HG02610 (cell line): ENCODE results near the gene JAK1.
"Not testable (repeated sequence)": the region's sequence is repeated elsewhere in the genome, so short reads cannot be mapped to it uniquely, and the experiment has no call there.

Experiments used
- ATAC-seq: cut with Tn5 transposase; IDR thresholded peaks from one replicate; pipeline ENCODE4 v1.9.1; 2021; ENCODE audit warnings: mild to moderate bottlenecking, moderate library complexity; ENCODE audit not compliant: unreplicated experiment

Gene JAK1

DNA sequence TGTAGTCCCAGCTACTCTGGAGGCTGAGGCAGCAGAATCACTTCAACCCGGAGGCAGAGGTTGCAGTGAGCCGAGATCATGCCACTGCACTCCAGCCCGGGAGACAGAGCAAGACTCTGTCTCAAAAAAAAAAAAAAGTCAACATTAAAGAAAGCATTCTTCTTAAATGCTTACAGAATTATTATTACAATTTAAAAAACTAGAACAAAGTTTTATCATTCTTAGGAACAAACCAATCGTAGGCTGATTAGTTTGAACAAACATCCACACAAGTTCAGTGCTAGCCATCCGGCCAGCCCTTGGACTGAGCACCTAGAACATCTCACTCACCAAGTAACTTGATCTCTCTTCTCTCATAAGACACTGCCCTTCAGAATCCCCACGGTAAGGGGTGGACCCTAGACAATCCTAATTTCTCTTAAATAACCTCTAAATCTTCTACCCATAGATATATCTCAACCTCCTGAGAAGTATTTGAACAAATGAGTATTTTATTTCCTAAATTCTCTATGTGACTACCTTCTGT lies 16.0 kb downstream of the JAK1 start:
- no peak for ATAC-seq

DNA sequence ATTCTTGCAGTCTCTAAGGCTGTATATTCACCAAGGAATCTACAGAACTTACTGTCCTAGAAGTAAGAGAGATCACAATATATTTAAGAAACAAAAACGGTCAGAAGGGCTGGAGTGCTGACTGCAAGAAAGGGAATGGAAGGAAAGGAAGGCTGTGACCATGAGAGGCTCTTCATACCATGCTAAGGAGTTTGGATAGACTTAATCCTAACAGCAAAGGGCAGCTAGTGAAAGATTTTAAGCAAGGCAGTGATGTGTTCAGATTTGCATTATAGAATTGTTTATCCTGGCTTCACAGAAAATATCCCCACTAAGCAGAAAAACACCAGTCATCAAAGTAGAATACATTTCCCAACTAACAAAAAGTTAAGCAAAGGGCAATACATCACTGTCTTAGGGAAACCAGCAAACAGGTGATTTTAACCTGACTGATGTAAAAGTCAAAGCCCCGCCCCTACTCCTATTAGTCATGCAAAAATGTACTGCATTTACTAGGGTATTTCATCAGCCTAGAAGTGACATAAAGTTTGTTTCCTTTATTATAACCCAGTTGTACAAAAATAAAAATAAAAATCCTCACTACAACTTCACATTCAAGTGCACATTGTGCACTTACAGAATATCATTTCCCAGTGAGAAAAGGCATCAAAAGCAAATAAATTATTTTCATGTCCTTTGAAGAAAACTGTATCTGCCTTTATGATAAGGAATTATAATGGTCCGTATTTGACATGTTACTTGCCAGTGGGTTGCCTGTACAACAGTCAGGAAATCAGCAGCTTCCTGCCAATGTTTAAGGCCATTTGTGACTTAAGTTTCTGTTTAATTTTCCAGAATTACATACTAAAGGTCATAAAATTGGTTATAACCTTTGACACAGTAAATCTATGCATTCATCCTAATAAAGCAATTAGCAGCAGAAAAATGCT lies 17.2 kb downstream of the JAK1 start:
- no peak for ATAC-seq

DNA sequence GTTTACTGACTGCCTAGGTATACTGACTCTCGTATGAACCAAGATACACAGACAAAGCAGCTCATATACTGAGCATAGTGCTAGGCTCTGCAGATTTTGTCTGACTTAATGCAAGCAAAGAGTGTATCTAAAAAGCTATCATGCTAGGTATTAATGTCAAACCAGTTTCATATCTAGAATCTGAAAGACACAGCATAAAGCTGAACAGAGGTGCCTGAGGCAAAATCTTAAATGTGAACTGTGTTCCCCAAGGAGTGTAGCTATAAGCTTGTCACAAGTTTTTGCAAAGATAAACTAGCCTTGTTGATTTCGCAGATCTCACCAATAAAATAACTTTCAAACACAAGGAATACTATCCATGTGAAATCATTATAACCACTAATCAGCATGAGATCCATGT lies 18.1 kb downstream of the JAK1 start:
- no peak for ATAC-seq

DNA sequence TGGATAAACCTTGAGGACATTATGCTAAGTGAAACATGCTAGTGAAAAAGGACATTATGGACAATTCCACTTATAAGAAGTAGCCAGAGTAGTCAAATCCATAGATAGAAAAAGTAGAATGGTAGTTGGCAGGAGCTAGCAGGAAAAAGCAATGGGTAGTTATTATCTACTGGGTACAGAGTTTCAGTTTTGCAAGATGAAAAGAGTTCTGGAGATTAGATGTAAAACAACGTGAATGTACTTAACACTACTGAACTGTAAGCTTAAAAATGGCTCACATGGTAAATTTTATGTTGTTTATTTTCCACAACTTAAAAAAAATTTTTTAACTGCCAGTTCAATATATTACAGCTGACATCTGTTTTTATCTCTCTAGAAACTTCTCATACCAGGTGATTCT lies 19.4 kb downstream of the JAK1 start:
- no peak for ATAC-seq

DNA sequence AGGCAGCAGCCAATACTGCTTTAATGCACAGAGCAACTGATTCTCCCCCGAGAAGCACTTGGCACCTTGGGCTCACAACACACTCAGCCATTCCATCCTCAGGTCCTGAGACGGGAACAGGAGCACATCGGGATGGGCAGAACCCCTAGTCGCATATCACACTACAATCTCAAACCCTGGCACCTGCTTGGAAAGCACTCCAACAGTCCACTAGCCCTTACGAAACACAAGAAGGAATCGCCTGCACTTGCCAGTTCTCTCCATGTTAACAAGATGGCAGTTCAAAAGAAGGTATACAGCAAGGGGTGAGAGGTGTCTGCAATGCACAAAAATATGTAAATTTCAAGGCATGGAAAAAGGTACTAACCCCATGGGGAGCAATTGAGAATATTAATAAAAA lies 21.4 kb downstream of the JAK1 start:
- ATAC-seq: no peak

DNA sequence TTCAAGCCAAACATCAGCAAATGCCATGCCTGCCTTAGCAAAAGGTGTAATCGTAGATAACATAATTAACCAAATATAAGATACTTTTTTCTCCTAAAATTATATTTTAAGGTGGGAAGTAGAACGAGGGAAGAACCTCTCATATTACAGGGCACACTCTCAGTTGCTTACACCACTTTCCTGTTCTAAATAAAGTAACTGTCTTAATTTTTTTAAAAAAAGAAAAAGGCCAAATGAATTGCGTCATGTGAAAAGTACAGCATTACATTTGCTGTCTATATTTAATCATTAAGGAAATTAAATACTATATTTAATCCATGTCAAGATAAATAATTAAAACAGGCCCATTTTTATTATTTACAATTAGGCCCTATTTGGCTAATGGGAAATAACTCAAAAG lies 23.7 kb downstream of the JAK1 start:
- ATAC-seq: no peak

DNA sequence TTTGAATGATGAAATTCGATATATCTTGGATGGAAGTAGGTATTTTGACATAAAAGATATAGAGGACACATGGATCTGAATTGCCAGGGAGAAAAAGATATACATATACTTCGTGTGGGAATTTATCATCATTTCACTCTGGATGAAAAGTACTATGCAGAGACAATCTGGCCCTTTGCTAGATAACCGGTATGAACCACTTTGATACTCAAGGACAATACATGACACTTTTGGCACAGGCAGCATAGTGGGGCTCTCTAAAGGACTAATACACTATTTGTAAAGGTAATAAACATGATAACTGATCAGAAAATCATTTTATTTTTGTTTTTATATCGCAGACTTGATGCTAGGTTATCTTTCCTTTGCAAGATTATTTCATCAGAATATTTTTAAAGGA lies 24.2 kb downstream of the JAK1 start:
- ATAC-seq: no peak

DNA sequence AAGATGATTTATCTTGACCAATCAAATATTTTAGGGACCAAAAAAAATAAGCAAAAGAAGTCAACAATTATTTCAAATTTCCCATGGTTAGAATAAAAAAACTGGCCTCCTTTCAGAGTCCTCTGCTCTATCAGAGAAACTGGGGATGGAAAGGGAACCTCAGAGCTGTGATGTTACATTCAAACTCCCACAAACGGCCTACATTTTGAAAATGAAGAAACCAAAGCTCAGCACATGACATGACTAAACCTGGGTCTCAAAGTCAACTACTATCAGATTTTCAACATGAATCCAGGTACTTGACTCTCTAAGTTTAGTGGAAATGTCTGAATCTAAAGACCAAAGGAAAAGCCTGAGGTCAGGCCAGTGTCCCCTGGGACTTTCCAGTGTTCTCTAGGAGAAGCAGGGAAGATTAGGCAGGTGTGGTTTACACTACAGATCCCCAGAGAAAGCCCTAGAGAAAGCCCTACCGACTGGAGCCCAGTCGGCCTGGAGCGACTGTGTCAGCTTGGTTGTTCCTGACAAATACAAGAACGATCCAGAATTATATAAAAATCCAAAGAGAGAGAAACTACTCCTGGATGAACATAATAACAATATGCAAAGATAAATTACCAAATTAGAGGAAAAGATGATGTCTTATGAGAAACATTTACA lies 24.8 kb downstream of the JAK1 start:
- no peak for ATAC-seq

DNA sequence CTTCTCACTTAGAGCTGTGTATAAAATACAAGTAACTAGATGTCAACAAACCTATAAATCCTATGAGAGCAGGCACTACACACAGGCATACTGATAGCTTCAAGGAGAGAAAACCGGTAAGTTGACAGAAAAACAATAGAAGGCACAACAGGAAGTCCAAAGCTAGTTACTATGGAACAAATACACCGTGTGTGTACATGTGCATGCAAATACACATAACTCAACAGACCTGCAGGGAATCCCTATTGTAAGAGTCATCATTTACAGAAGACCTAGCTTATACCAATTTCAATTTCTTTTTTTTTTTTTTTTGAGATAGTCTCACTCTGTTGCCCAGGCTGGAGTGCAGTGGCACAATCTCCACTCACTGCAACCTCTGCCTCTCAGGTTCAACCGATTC lies 26.3 kb downstream of the JAK1 start:
- no peak for ATAC-seq

DNA sequence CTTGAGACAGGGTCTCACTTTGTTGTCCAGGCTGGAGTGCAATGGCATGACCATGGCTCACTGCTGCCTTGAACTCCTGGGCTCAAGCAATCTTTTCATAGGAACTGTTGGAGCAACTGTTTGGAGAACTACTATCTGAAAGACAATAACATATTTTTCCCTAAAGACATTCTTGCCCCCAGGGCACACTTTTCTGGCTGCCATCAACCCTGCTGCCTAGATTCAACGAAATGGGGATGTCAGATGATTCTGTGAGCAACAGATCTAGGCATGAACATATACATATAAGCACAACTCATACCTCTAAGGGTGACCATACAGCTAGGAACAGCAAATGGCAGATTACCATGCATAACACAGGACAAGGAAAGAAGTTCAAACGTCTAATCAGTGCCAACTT lies 27.4 kb downstream of the JAK1 start:
- no peak for ATAC-seq

DNA sequence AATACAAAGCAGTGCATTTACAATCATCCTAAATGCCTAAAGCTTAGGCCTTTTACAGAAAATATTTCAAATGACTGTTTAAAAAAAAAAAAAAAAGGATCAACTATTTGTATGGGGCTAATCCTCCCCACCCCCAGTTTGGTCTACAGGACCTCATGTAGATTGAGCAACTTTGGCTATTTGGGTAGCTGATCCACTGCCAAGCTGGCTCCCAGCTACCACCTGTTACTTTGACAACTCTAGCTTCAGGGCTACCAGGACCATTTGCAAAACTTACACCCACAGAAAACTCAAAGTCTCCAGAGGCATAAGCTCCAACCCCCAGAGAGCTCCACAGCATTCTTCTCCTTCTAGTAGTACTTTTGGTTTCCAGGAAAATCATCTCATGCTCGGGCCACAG lies 29.4 kb downstream of the JAK1 start:
- ATAC-seq: no peak

DNA sequence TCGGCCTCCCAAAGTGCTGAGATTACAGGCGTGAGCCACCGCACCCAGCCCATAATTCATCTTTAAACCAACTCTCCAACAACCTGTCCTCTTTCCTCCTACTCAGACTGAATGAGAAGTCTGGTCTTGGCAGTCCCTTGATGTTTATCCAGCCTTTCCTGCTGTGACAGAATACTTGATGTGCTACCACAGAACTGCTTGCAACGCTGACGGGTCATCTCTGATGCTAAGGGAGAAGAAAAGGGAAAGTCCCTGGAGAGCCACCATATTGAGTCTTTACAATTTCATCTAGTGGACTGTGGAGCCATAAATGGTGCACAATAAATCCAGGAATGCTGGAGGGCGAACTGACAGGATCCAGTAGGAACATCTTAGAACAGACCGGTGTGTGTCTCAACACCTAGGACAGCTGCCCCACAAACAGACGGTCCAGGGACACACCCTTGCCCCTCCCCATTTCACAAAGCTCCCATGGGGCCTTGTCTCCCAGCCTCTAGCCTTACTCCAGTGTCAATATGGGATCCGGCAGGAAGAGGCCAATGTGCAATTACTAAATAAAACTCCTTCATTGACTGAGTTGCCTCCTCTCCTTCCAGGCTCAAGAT lies 30.7 kb downstream of the JAK1 start:
- ATAC-seq: no peak

DNA sequence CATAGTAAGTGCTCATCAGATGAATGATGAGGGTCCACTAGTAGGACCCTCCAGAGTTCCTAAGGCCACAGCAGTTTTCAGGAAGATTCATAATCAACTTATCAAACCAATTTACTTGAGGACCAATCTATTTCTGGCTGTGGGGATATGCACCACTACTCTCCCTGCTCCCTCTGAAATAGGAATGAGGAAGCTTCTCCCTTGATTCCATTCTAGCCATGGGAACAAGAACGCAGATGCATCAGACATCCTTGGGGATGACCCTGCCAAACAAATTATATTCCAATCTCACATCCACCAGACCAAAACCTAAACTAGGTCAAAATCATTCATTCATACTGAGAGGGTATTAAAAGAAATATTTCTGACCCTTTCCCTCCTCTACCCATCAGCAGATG lies 31.5 kb downstream of the JAK1 start:
- ATAC-seq: no peak

DNA sequence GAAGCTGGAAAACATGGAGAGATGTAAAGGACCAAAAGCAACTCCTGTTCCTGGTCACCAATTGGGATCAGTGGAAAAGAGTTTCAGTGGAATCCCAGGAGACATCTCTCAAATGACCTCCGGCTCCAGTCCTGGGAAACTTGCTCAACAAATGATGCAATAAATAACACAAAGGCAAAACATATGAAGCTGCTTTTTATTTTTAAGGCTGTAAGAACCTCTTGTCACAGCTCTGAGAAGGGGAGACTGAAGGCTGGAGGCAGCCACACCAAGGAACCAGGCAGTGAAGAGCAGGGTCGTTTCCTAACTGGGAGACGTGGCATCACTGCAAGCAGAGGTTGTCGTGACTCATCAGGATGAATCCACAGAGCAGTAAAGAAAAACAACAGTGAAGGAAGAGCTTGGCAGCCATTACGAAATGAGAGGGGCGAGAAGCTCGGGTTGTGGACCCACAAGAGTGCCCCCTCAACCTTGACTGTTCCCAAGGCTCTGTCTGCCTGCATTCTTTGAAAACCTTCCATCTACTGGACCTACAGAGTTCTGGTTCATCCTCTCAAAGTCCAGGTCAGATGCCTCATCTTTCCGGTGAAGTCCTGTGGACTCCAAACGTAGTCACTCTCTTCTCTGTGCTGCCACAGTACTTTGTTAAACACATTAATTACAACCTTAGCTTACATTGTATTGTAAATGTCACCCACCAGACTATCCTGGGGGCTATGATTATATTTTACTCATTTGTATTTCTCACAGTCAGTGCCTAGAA lies 32.1 kb downstream of the JAK1 start:
- ATAC-seq: no peak

DNA sequence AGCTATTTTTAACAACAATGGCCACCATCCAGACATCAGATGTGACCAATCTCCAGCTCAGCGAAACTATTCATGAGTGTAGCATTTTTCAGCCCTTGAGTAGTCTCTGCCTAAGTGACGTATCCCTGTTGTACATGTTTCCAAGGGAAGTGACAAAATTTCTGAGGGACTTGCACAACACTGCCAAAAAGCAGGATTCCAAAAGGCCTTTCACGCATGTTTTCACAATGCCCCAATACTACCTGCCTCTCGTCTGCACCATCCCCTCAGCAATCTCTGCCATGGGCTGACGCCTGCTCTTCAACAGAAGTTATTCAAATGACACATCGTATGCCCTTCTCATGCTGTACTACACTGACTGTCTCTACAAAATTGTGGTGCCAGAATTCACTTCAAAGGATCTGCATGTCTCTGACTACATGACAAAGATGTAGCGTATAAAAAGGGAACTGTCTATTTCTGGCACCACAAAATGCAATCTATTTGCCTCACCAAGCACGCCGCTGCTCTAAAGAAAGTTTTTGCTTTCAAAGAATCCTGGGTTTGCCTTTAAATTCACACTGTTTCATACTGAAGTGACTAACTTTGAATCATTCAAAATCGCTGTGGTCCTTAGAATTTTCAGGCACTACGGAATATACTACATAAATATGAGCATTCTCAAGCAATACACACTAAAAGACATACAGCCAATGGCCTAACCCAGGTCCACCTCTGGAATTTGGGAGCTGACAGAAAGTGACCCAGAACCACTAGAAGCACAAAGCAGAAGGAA lies 32.9 kb downstream of the JAK1 start:
- ATAC-seq: peak; percentile 71

DNA sequence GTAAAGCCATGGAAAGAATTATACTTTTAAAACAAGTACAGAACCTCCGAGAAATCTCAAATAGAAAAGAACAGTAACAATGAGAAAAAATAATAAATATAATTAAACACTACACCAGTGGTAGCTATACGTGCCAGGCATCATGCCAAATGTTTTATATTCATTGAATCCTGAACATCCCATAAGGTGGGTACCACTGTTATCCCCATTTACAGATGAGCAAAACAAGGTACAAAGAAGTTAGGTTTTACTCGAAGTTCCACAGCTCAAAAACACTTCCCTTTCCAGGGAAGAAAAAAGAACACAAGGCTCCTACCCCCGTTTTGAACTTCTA lies 33.4 kb downstream of the JAK1 start:
- no peak for ATAC-seq

DNA sequence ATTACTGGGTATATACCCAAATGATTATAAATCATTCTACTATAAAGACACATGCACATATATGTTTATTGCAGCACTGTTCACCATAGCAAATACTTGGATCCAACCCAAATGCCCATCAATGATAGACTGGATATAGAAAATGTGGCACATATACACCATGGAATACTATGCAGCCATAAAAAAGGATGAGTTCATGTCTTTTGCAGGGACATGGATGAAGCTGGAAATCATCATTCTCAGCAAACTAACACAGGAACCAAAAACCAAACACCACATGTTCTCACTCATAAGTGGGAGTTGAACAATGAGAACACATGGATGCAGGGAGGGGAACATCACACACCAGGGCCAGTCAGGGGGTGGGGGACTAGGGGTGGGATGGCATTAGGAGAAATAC lies 35.7 kb downstream of the JAK1 start:
- not testable (repeated sequence) for ATAC-seq

DNA sequence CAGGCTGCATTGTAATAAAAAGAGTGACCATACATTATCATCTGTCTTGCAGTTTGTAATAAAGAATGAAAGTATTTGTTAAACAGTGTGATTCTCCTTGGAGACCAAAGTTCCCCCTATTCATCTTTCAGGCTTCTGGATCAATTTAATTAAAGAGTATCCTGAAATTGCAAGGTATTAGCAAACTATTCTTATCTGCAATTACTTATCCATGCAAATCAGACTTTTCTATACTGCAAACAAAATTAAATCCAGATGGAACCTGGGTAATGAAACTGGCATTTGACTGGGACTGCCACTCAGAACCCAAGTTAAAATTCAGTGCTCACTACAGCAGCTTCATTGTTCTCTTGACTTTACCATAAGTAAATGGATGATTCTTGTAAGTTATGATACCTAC lies 37.1 kb downstream of the JAK1 start:
- no peak for ATAC-seq

DNA sequence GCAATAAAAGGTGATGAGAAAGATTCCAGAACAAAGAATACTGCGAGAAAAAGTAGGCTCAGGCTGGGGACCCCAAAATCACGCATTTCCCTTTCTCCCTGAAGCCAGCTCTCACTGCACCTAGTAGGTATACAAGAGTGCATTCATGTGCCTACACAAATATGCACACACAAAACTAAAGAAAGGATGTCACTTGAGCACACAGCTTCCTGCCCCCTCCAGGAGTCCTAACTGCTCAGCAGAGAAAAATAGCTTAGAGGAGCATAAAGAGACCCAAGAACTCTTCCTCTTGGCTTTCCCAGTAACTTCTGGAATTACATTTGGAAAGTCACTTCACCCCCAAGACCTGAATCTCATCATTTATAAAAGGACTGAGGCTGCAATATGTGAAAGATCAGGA lies 38.0 kb downstream of the JAK1 start:
- no peak for ATAC-seq

DNA sequence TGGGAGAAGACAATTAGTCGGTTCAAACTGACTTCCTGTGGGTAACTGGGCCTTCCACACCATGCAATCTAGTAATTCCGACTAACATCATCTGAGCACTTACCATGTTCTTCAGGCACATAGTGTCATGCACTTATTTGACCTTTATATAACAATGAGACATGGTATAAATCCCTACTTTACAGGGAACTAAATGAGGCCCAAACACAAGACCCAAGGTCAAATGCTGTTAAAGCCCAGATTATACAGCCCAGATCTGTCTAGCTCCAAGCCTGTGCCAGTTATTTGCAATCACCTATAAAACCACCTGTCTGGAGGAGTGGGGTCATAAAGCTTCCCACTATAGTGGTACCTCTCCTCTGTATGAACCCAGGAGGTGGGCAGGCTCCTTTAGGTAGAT lies 40.8 kb downstream of the JAK1 start:
- ATAC-seq: no peak
